Keratinocyte (primary cell): ENCODE data around the gene ATF4.

Source experiments
- CTCF ChIP-seq, 3 experiments: IDR thresholded peaks in 1 of 3; conservative IDR thresholded peaks in 1 of 3; optimal IDR thresholded peaks in 1 of 3; 2 replicates in 2 of 3; 3 replicates in 1 of 3; pipeline versions ENCODE3 to v1.5.1; 2011; ENCODE audit warnings: low read length in 3 of 3, mild to moderate bottlenecking in 3 of 3, moderate library complexity in 2 of 3, control low read depth in 1 of 3, inconsistent platforms in 1 of 3; ENCODE audit not compliant: insufficient read depth in 2 of 3; ENCODE audit errors: extremely low read depth in 1 of 3
- EZH2 ChIP-seq: IDR thresholded peaks from one replicate; pipeline ENCODE4 v1.6.1; 2012; ENCODE audit warnings: inconsistent platforms, mild to moderate bottlenecking, low read length, moderate library complexity

GRCh38 chr22:39498368-39498767, 22.0 kb upstream of the ATF4 start:
- TF ChIP-seq EZH2 (no peak), CTCF (optimal IDR thresholded peaks at IDR 0.05 in 1 of 3, IDR thresholded peaks at IDR 0.05 in 1 of 3, conservative IDR thresholded peaks at IDR 0.05 in 1 of 3; ENCODE audit: extremely low read depth in 1 of 3, insufficient read depth in 2 of 3, low read length in 3 of 3) (no peak)
